ENCODE results near the gene COPG2. TPM values are rescaled to one million over a fixed set of nuclear protein-coding genes. Genes with fewer than 3 reads are reported as not detected.
A peak's percentile ranks its signal among the peaks of the same experiment; 100 is the strongest.

COPG2 gene
- total and polyA plus RNA-seq, 2 of the 13 experiments (the other 11 are each of a cell fraction or from before 2014, with no cell fraction given): 14.1 to 17.7 TPM

DNA sequence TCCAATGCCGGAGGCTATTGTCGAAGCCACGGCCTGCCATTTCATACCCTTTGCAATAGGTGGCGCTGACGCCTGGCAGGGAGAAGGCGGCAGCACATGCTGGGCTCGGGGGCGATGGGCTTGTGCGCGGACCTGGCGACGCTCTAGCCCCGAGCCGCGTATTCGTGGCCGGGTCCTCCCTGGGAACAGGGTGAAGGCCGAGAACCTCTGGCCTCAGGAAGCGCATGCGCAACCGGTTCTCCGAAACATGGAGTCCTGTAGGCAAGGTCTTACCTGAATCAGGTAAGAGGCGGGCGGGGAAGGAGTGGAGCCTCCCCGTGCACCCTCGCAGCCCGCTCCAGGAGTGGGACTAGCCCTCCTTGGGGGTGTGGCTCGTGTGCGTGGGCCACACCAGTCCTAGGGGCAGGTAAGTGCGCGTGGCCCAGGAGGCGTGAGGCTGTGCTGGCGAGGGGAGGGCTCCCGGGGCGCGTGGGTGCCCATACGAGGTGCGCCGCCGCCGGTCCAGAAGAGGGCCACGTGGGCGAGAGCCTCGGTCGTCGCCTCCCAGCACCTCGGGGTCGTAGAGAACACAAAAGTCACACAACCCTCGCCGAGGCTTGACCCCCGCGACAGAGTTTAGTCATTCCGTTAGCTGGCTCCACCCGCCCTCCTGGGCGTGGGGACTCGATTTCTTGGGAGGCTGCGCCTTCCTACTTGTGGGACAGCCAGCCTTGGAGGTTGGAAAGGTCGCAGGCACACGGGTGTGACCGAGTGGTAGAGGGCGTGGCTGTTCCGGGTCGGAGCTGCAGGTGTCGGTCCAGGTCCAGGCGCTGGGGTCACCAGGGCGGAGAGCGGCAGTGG is 182.2 kb downstream of the COPG2 start (continued):
- TF ChIP-seq, protein P1, sequence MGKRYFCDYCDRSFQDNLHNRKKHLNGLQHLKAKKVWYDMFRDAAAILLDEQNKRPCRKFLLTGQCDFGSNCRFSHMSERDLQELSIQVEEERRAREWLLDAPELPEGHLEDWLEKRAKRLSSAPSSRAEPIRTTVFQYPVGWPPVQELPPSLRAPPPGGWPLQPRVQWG (CRISPR knock-in tag; IDR thresholded peaks at IDR 0.05; ENCODE audit: borderline replicate concordance, low read depth): no peak
- no peak for TF ChIP-seq ZNF670 (CRISPR knock-in tag; IDR thresholded peaks at IDR 0.05; ENCODE audit: borderline replicate concordance)
- TF ChIP-seq, protein P2, sequence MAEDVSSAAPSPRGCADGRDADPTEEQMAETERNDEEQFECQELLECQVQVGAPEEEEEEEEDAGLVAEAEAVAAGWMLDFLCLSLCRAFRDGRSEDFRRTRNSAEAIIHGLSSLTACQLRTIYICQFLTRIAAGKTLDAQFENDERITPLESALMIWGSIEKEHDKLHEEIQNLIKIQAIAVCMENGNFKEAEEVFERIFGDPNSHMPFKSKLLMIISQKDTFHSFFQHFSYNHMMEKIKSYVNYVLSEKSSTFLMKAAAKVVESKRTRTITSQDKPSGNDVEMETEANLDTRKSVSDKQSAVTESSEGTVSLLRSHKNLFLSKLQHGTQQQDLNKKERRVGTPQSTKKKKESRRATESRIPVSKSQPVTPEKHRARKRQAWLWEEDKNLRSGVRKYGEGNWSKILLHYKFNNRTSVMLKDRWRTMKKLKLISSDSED (CRISPR knock-in tag; IDR thresholded peaks at IDR 0.05): no peak
- TF ChIP-seq, protein P3, sequence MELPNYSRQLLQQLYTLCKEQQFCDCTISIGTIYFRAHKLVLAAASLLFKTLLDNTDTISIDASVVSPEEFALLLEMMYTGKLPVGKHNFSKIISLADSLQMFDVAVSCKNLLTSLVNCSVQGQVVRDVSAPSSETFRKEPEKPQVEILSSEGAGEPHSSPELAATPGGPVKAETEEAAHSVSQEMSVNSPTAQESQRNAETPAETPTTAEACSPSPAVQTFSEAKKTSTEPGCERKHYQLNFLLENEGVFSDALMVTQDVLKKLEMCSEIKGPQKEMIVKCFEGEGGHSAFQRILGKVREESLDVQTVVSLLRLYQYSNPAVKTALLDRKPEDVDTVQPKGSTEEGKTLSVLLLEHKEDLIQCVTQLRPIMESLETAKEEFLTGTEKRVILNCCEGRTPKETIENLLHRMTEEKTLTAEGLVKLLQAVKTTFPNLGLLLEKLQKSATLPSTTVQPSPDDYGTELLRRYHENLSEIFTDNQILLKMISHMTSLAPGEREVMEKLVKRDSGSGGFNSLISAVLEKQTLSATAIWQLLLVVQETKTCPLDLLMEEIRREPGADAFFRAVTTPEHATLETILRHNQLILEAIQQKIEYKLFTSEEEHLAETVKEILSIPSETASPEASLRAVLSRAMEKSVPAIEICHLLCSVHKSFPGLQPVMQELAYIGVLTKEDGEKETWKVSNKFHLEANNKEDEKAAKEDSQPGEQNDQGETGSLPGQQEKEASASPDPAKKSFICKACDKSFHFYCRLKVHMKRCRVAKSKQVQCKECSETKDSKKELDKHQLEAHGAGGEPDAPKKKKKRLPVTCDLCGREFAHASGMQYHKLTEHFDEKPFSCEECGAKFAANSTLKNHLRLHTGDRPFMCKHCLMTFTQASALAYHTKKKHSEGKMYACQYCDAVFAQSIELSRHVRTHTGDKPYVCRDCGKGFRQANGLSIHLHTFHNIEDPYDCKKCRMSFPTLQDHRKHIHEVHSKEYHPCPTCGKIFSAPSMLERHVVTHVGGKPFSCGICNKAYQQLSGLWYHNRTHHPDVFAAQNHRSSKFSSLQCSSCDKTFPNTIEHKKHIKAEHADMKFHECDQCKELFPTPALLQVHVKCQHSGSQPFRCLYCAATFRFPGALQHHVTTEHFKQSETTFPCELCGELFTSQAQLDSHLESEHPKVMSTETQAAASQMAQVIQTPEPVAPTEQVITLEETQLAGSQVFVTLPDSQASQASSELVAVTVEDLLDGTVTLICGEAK (IDR thresholded peaks at IDR 0.05): no peak
- TF ChIP-seq, protein P3 (CRISPR knock-in tag; IDR thresholded peaks at IDR 0.05): peak; percentile 76
- TF ChIP-seq FOSL1 (CRISPR knock-in tag; IDR thresholded peaks at IDR 0.05; ENCODE audit: borderline replicate concordance): no peak
- no peak; the same call in 1 of the 2 replicates for TF ChIP-seq ARHGAP35 (CRISPR knock-in tag; IDR thresholded peaks at IDR 0.05; ENCODE audit: borderline replicate concordance)
- TF ChIP-seq ZNF317 (CRISPR knock-in tag; IDR thresholded peaks at IDR 0.05): 0 out of 2 replicates have a peak, but pooled peaks have one; percentile 60
- TF ChIP-seq ZNF605 (CRISPR knock-in tag; IDR thresholded peaks at IDR 0.05): no peak
- TF ChIP-seq ZEB1 (IDR thresholded peaks at IDR 0.05; ENCODE audit: insufficient replicate concordance, low read depth): peak; percentile 86
- no peak for TF ChIP-seq SNAI1 (CRISPR knock-in tag; IDR thresholded peaks at IDR 0.05; ENCODE audit: borderline replicate concordance)
- peak; percentile 86 for TF ChIP-seq ZNF441 (CRISPR knock-in tag; IDR thresholded peaks at IDR 0.05; ENCODE audit: borderline replicate concordance)
- TF ChIP-seq PAX8 (CRISPR knock-in tag; IDR thresholded peaks at IDR 0.05; ENCODE audit: borderline replicate concordance): 0 out of 2 replicates have a peak, but pooled peaks have one; percentile 20
- peak; percentile 78 for TF ChIP-seq PHF20 (CRISPR knock-in tag; IDR thresholded peaks at IDR 0.05)
